BJ (cell line): Measurements from ENCODE around the gene P2RY1. TPM values are rescaled to one million over a fixed set of nuclear protein-coding genes. Genes with fewer than 3 reads are reported as not detected.

Experiments used
- CTCF ChIA-PET: fragments of 350-600 bp; formaldehyde crosslinking; extraction: SDS; loops from one replicate; lab custom pipeline; 2021; ENCODE audit warnings: antibody characterized with exemption, inconsistent platforms; lab: Yijun Ruan, JAX
- POLR2A ChIA-PET: fragments of 300-600 bp; sonication (Branson Sonifier 250); formaldehyde crosslinking; extraction: SDS; loops from one replicate; lab custom pipeline; 2021; ENCODE audit warnings: antibody characterized with exemption; lab: Charles Lee
- DNase-seq: peaks from one replicate; pipeline ENCODE4 v3.0.0-alpha.2; 2011; ENCODE audit warnings: low read depth
- H3K27me3 ChIP-seq: 2 replicates; pipeline ENCODE4 v1.6.0; 2011; ENCODE audit warnings: low read length; ENCODE audit not compliant: control insufficient read depth, insufficient read depth
- H3K36me3 ChIP-seq: 2 replicates; pipeline ENCODE4 v1.5.1; 2011; ENCODE audit warnings: low read length; ENCODE audit not compliant: control insufficient read depth, insufficient read depth
- H3K4me3 ChIP-seq: 2 replicates; pipeline ENCODE4 v1.5.1; 2011; ENCODE audit warnings: low read depth, mild to moderate bottlenecking, control low read depth, low read length
- polyA plus RNA-seq: library from polyadenylated mRNA; depleted of rRNA; stranded (reverse); fragments of >200 nt; gene quantifications from 2 replicates; pipeline ENCODE4 v1.2.3, GENCODE V29; 2011
- small RNA-seq: library from RNA; depleted of rRNA; stranded (forward); fragments of <200 nt; gene quantifications from one replicate; pipeline ENCODE3, GENCODE V24; 2012; ENCODE audit warnings: low replicate concordance, low read depth; ENCODE audit not compliant: insufficient read length
- TF ChIP-seq, protein P1 (sequence below): IDR thresholded peaks from 2 replicates; pipeline ENCODE4 v1.5.1; 2011; ENCODE audit warnings: low read depth, mild to moderate bottlenecking, control low read depth, inconsistent platforms, low read length, moderate library complexity; ENCODE audit not compliant: insufficient read depth

Gene P2RY1
- polyA plus RNA-seq, 1 experiment, result not detected

DNA sequence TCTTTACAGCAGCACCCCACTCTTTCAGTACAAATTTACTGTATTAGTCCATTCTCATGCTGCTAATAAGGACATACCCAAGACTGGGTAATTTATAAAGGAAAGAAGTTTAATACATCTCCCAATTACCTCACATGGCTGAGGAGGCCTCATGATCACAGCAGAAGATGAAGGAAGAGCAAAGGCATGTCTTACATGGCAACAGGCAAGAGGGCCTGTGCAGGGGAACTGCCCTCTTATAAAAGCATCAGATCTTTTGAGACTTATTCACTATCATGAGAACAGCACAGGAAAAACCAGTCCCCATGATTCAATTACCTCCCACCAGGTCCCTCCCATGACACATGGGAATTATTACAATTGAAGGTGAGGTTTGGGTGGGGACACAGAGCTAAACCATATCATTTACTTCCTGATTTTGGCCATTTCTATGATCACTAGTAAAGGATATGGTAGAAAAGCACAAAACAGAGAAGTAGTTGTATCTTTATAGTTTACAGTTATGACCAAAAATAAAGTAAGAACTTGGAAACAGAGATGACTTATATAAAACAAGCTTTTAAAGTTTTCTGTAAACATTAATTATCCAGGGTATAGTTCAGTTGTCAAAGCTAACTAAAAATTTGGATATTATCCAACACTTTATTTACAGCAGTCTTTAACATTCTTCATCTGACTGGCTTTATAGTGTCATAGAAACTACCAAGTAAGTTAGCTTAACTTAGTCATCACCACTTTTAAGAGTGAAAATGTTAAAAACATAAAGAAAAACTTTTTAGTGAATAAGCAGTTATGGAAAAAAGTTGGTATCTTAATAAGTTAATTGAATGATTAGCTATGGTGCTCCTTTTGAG, 40.2 kb downstream of the P2RY1 start:
- ChIA-PET CTCF (no interaction called here), POLR2A (no interaction called here)
- Histone ChIP-seq H3K27me3 (no peaks in the 10 kb centered on the region), H3K36me3 (no peaks in the 10 kb centered on the region), H3K4me3 (no peak overlapping the region)
- TF ChIP-seq, protein P1, sequence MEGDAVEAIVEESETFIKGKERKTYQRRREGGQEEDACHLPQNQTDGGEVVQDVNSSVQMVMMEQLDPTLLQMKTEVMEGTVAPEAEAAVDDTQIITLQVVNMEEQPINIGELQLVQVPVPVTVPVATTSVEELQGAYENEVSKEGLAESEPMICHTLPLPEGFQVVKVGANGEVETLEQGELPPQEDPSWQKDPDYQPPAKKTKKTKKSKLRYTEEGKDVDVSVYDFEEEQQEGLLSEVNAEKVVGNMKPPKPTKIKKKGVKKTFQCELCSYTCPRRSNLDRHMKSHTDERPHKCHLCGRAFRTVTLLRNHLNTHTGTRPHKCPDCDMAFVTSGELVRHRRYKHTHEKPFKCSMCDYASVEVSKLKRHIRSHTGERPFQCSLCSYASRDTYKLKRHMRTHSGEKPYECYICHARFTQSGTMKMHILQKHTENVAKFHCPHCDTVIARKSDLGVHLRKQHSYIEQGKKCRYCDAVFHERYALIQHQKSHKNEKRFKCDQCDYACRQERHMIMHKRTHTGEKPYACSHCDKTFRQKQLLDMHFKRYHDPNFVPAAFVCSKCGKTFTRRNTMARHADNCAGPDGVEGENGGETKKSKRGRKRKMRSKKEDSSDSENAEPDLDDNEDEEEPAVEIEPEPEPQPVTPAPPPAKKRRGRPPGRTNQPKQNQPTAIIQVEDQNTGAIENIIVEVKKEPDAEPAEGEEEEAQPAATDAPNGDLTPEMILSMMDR, result no peak
- DNase-seq, result no peak

DNA sequence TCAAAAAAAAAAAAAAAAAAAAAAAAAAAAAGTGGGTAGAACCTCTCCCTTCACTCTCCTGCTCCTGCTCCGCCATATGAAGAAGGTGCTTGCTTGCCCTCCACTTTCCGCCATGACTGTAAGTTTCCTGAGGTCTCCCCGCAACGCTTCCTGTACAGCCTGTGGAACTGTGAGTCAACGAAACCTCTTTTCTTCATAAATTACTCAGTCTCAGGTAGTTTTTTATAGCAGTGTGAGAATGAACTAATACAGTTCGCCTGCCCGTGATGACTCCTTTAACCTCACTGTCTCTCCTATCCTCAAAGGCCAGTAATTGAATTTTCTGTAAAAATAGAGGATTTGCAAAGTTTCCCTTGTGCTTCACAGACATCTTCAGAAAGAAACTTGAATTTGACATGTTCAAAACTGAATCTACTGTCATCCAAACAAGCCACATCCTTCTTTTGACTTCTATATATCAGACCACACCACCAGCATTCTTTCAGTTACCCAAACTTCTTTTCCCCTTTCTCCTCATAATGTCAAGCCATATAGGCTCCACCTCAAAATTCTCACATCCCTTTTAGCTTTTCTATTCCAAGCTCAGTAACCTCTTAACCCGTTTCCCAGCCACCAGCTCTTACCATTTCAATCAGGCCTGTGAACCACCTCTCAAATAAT, 44.3 kb downstream of the P2RY1 start:
- Histone ChIP-seq H3K36me3 (no peaks in the 10 kb centered on the region), H3K27me3 (no peaks in the 10 kb centered on the region), H3K4me3 (no peak overlapping the region)
- ChIA-PET POLR2A (no interaction called here), CTCF (no interaction called here)
- no peak for DNase-seq
- TF ChIP-seq, protein P1, result no peak

DNA sequence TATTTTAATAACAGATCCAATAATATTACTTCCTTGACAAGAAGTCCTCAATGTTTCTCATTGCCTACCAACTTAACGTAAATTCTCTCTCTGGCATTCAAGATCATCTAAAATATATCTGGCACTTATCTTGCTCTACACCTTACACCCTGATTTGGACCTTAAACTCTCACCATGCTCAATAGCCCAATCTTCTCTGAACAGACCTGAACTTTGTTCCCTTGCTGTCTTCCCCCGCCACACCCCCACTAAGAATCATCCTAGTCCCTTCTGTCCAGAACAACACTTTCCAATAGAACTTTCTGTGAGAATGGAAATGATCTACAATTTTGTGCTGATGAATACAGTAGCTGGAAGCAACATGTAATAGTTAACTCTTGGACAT, 44.9 kb downstream of the P2RY1 start:
- TF ChIP-seq, protein P1, result no peak
- no peak for DNase-seq
- Histone ChIP-seq H3K36me3 (no peaks in the 10 kb centered on the region), H3K4me3 (no peak overlapping the region), H3K27me3 (no peaks in the 10 kb centered on the region)
- ChIA-PET POLR2A (no interaction called here), CTCF (no interaction called here)

DNA sequence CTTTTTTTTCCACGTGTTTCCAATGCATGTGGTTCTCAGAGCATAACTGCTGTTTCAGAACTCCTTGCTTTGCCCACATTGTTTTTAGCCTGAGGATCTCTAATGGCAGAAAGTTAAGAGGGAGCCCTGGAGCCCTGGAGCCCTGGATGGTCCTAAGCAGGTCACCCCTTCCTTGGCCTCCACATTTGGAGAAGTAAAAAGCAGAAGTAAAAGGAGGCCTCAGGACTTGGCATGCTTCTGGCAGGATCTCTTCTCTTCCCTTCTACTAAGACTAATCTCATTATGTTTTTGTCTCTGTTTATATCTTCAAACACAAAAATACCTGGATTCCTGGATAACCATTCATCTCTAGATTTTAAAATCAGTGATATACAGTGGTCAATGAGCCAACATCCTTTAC, 50.1 kb downstream of the P2RY1 start:
- Histone ChIP-seq H3K36me3 (no peaks in the 10 kb centered on the region), H3K4me3 (no peak overlapping the region), H3K27me3 (no peaks in the 10 kb centered on the region)
- no peak for DNase-seq
- ChIA-PET CTCF (no interaction called here), POLR2A (no interaction called here)
- TF ChIP-seq, protein P1, result no peak

Small RNAs within 50 kb of the gene (small RNA-seq; reads per million reads assigned to genes)
- gene ATP5MGP5, result not detected
